ENCODE results near the gene IL1RAPL2. TPM values are rescaled to one million over a fixed set of nuclear protein-coding genes. Genes with fewer than 3 reads are reported as not detected.

Gene IL1RAPL2
- total RNA-seq, 4 donors from 2014 or later: not detected

- H3K4me1 ChIP-seq: no peaks in the 10 kb centered on the region
- no peaks in the 10 kb centered on the region for H3K9me3 ChIP-seq
- H3K27me3 ChIP-seq: peaks cover 0 to 4% (median 0%) of the 10 kb centered on the region in 3 donors
- no peak for DNase-seq
- H3K36me3 ChIP-seq: no peaks in the 10 kb centered on the region
- in situ Hi-C loops (cut with MboI; ENCODE audit: low sequenced_read_pairs in 4 of 4): no loop called here
- TF ChIP-seq CTCF (IDR thresholded peaks at IDR 0.05 in 4 of 5, conservative IDR thresholded peaks at IDR 0.05 in 1 of 5): no peak
- no peak for TF ChIP-seq POLR2A (IDR thresholded peaks at IDR 0.05)
- intact Hi-C loops (cut with DNase I; ENCODE audit: low total_unique reads): no loop called here
- H3K27ac ChIP-seq: no peak overlapping the region
- H3K4me3 ChIP-seq: no peak overlapping the region
- no peak for ATAC-seq
Measured at GRCh38 chrX:105723966-105724735, 1158.2 kb downstream of the IL1RAPL2 start.

GRCh38 chrX:105725228-105725627, 1159.2 kb downstream of the IL1RAPL2 start:
- Histone ChIP-seq H3K9me3 (no peaks in the 10 kb centered on the region), H3K27me3 (peaks cover 0 to 4% (median 0%) of the 10 kb centered on the region in 3 donors), H3K27ac (no peak overlapping the region), H3K4me1 (no peaks in the 10 kb centered on the region), H3K36me3 (no peaks in the 10 kb centered on the region), H3K4me3 (no peak overlapping the region)
- in situ Hi-C loops (cut with MboI; ENCODE audit: low sequenced_read_pairs in 4 of 4) (no loop called here), intact Hi-C loops (cut with DNase I; ENCODE audit: low total_unique reads) (no loop called here)
- no peak for ATAC-seq
- no peak for DNase-seq
- TF ChIP-seq CTCF (IDR thresholded peaks at IDR 0.05 in 4 of 5, conservative IDR thresholded peaks at IDR 0.05 in 1 of 5) (no peak), POLR2A (IDR thresholded peaks at IDR 0.05) (no peak)

- Histone ChIP-seq H3K27me3 (no peaks in the 10 kb centered on the region), H3K9me3 (no peaks in the 10 kb centered on the region), H3K4me3 (no peak overlapping the region), H3K27ac (no peak overlapping the region), H3K4me1 (no peaks in the 10 kb centered on the region), H3K36me3 (no peaks in the 10 kb centered on the region)
- ATAC-seq (no peak), DNase-seq (no peak)
- intact Hi-C loops (cut with DNase I; ENCODE audit: low total_unique reads) (no loop called here), in situ Hi-C loops (cut with MboI; ENCODE audit: low sequenced_read_pairs in 4 of 4) (no loop called here)
- TF ChIP-seq POLR2A (IDR thresholded peaks at IDR 0.05) (no peak), CTCF (IDR thresholded peaks at IDR 0.05 in 4 of 5, conservative IDR thresholded peaks at IDR 0.05 in 1 of 5) (no peak)
Measured at GRCh38 chrX:105738162-105738561, 1172.2 kb downstream of the IL1RAPL2 start.

- in situ Hi-C loops (cut with MboI; ENCODE audit: low sequenced_read_pairs in 4 of 4): no loop called here
- H3K27me3 ChIP-seq: no peaks in the 10 kb centered on the region
- intact Hi-C loops (cut with DNase I; ENCODE audit: low total_unique reads): no loop called here
- H3K4me1 ChIP-seq: no peaks in the 10 kb centered on the region
- no peak for DNase-seq
- no peak for TF ChIP-seq POLR2A (IDR thresholded peaks at IDR 0.05)
- TF ChIP-seq CTCF (IDR thresholded peaks at IDR 0.05 in 4 of 5, conservative IDR thresholded peaks at IDR 0.05 in 1 of 5): no peak
- no peak for ATAC-seq
- no peaks in the 10 kb centered on the region for H3K9me3 ChIP-seq
- no peak overlapping the region for H3K27ac ChIP-seq
- H3K4me3 ChIP-seq: no peak overlapping the region
- H3K36me3 ChIP-seq: no peaks in the 10 kb centered on the region
Measured at GRCh38 chrX:105744291-105744690, 1178.3 kb downstream of the IL1RAPL2 start.
